GM06990 (cell line): ENCODE results near the gene SUMF1.
A peak's percentile ranks its signal among the peaks of the same experiment; 100 is the strongest.

Experiments used
- DNase-seq: peaks from one replicate; pipeline ENCODE4 v3.0.0-alpha.2; 2011; ENCODE audit not compliant: insufficient read length; ENCODE audit errors: extremely low read depth
- H3K27me3 ChIP-seq: replicated peaks from 2 replicates; pipeline ENCODE4 v1.6.0; 2011; ENCODE audit warnings: low read length; ENCODE audit not compliant: control insufficient read depth, insufficient read depth
- H3K36me3 ChIP-seq: 2 replicates; pipeline ENCODE4 v1.5.1; 2011; ENCODE audit warnings: low read length; ENCODE audit not compliant: control insufficient read depth, insufficient read depth
- H3K4me3 ChIP-seq: replicated peaks from 2 replicates; pipeline ENCODE4 v1.5.1; 2011; ENCODE audit warnings: low read depth, mild to moderate bottlenecking, control low read depth, low read length
- CTCF ChIP-seq: IDR thresholded peaks from 2 replicates; pipeline ENCODE4 v1.5.1; 2011; ENCODE audit warnings: low read length, control low read depth, mild to moderate bottlenecking, inconsistent platforms; ENCODE audit not compliant: insufficient read depth, poor library complexity, severe bottlenecking

SUMF1 gene

DNA sequence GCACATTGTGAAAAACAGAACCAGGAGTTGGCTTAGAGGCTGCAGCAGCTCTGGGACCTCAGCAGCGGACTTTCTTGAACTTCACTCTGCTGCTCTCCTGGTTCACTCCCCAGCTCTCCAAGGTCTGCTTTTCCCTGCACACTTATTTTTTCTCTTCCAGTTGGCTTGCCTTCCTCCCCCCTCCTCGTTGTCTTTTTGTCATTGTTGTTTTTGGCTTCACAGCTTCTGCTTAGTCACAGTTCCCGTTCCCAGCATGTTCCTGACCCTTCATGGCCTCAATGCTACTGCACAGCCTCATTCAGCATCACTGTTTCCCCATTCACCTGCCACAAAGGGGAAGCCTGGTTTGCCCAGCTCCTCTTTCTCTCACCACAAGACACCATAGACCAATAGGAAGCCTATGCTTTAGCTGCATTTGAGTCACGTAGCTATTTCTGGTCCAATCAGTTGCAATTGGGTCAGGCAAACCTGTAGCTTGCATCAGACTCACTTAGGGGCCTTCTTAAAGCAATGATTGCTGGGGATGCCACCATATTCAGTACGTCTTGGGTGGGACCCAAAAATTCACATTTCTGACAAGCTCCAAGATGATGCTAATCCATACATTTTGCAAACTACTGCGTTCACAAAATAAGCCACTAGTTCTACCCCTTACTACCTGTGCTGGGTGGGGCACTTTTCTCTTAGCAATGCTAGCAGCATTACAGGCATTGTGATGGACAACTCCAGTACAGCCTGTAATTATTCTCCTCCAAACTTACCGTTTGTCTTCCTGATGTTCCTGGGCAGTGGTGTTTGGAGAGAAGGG, 7.8 kb upstream of the SUMF1 start:
- no peak for TF ChIP-seq CTCF
- peak; percentile 34 for DNase-seq
- no peaks in the 10 kb centered on the region for H3K36me3 ChIP-seq
- no peaks in the 10 kb centered on the region for H3K27me3 ChIP-seq
- H3K4me3 ChIP-seq: no peak overlapping the region

DNA sequence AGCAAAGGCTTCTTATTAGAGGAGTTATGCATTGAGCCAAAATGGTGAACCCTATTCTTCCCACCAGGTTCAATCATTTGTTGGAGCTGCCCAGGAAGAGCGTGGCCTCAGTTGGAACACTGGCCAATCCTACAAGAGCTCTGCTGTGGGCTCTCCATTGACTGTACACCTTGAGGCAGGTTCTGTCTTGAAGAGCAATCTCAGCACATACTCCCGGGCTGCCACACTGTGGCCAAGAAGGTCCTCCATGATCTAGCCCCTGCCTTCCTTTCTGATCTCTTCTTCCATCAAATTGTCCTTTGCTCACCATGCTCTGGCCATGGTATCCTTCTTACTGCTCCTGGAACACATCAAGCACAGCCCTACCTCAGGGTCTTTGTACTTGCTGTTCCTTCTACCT, 5.7 kb upstream of the SUMF1 start:
- Histone ChIP-seq H3K4me3 (no peak overlapping the region), H3K27me3 (no peaks in the 10 kb centered on the region), H3K36me3 (no peaks in the 10 kb centered on the region)
- TF ChIP-seq CTCF: no peak
- no peak for DNase-seq

DNA sequence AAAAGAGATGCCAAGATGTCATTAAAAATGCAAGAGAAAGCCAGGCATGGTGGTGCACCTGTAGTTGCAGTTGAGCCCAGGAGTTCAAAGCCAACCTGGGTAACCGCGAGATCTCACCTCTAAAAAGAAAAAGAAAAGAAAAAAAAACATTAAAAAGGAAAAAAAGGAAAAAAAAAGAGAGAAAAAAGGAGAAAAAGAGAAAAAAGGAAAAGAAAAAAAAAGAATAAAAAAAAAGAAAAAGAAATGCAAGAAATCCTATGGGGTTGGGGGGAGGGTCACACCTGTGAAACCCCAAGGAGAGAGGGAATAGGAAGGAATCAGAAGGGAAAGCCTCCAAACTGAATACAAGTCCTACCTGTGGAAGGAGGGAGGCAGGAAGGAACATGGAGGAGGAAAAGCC, 5.2 kb upstream of the SUMF1 start:
- TF ChIP-seq CTCF: no peak
- no peaks in the 10 kb centered on the region for H3K27me3 ChIP-seq
- H3K36me3 ChIP-seq: no peaks in the 10 kb centered on the region
- DNase-seq: no peak
- no peak overlapping the region for H3K4me3 ChIP-seq

- no peak for TF ChIP-seq CTCF
- Histone ChIP-seq H3K4me3 (no peak overlapping the region), H3K36me3 (no peaks in the 10 kb centered on the region), H3K27me3 (no peaks in the 10 kb centered on the region)
- DNase-seq: no peak
These were observed 4.8 kb upstream of the SUMF1 start for GRCh38 chr3:4471907-4472306.

DNA sequence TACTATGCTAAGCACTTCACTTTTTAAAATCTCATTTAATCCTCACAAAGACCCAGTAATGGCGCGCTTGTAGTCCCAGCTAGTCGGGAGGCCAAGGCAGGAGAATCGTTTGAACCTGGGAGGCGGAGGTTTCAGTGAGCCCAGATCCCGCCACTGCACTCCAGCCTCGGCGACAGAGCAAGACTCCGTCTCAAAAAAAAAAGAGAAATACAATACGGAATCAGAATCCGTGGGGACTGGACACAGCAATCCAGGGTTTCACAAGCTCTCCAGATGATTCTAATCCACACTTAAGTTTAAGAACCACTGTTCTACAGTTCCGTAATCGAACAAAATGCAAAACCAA, 426 bp upstream of the SUMF1 start:
- Histone ChIP-seq H3K4me3 (peak overlapping the region; percentile 90), H3K27me3 (no peaks in the 10 kb centered on the region), H3K36me3 (no peaks in the 10 kb centered on the region)
- TF ChIP-seq CTCF: no peak
- no peak for DNase-seq

GRCh38 chr3:4464576-4464975, 2.5 kb downstream of the SUMF1 start:
- DNase-seq: no peak
- TF ChIP-seq CTCF: no peak
- H3K36me3 ChIP-seq: no peaks in the 10 kb centered on the region

More at GRCh38 chr3:4464576-4464975, 2.5 kb downstream of the SUMF1 start:
- no peak overlapping the region for H3K4me3 ChIP-seq
- H3K27me3 ChIP-seq: no peaks in the 10 kb centered on the region
